GM12878 (cell line): ENCODE results near the gene WEE2. TPM values are rescaled to one million over a fixed set of nuclear protein-coding genes. Genes with fewer than 3 reads are reported as not detected.

ENCODE experiments used
- ATAC-seq: fragments of 200-7000 bp; cut with Tn5 transposase; 3 replicates; pipeline ENCODE4 v1.9.1; 2020; ENCODE audit warnings: mild to moderate bottlenecking, moderate library complexity
- BruUV-seq: library from RNA; stranded (reverse); fragments of 400-500 nt; replicated peaks from 2 replicates; lab custom pipeline; 2021; lab: Mats Ljungman, UMichigan
- CTCF ChIA-PET: fragments of 300-600 bp; sonication (Branson Sonifier 250); formaldehyde crosslinking; extraction: SDS; loops from one replicate; lab custom pipeline; 2021; ENCODE audit warnings: inconsistent platforms; lab: Yijun Ruan, JAX
- POLR2A ChIA-PET: fragments of 350-600 bp; formaldehyde crosslinking; extraction: SDS; loops from one replicate; lab custom pipeline; 2021; ENCODE audit warnings: inconsistent platforms; lab: Charles Lee
- RAD21 ChIA-PET: fragments of 300-600 bp; sonication (Branson Sonifier 250); formaldehyde crosslinking; loops from one replicate; lab custom pipeline; 2023; ENCODE audit warnings: antibody characterized with exemption; ENCODE audit not compliant: unreplicated experiment; lab: Charles Lee
- SMC1A ChIA-PET: fragments of 300-600 bp; sonication (Branson Sonifier 250); formaldehyde crosslinking; loops from one replicate; lab custom pipeline; 2023; ENCODE audit not compliant: unreplicated experiment, uncharacterized antibody; lab: Charles Lee
- DNase-seq: peaks from one replicate; pipeline ENCODE4 v3.0.0-alpha.2; 2011; ENCODE audit warnings: low read depth, low spot score
- FAIRE-seq: peaks from 3 replicates; lab custom pipeline; 2011; peaks lifted over from hg19 to GRCh38; lab: Jason Lieb, UNC
- H2AFZ ChIP-seq: 2 replicates; pipeline ENCODE4 v1.6.0; 2011; ENCODE audit warnings: low read depth, low read length, control low read depth; ENCODE audit not compliant: control insufficient read depth
- H3K27ac ChIP-seq: 2 replicates; pipeline ENCODE4 v1.5.1; 2011; ENCODE audit warnings: control low read depth; ENCODE audit not compliant: control insufficient read depth, insufficient read depth
- H3K27me3 ChIP-seq, 2 experiments: replicated peaks in 1 of 2; 2 replicates each; pipeline versions ENCODE4 v1.6.0 to v1.6.1; 2011; ENCODE audit warnings: low read length in 1 of 2; ENCODE audit not compliant: control insufficient read depth in 2 of 2, insufficient read depth in 2 of 2
- H3K36me3 ChIP-seq, 2 experiments: 2 replicates each; pipeline ENCODE4 v1.5.1; 2011; ENCODE audit warnings: low read length in 1 of 2; ENCODE audit not compliant: control insufficient read depth in 2 of 2, insufficient read depth in 2 of 2
- H3K4me1 ChIP-seq: 2 replicates; pipeline ENCODE4 v1.6.1; 2011; ENCODE audit warnings: mild to moderate bottlenecking, low read length, moderate library complexity, mixed read lengths; ENCODE audit not compliant: control insufficient read depth, insufficient read depth
- H3K4me2 ChIP-seq: 2 replicates; pipeline ENCODE4 v1.6.0; 2011; ENCODE audit warnings: control low read depth; ENCODE audit not compliant: control insufficient read depth, insufficient read depth
- H3K4me3 ChIP-seq: fragments of 200-600 bp; sonication (generic); 2 replicates; pipeline ENCODE4 v1.5.1; 2016
- H3K79me2 ChIP-seq: 2 replicates; pipeline ENCODE4 v1.6.0; 2011; ENCODE audit warnings: low read length; ENCODE audit not compliant: control insufficient read depth, insufficient read depth
- H3K9ac ChIP-seq: 2 replicates; pipeline ENCODE4 v1.8.0; 2011; ENCODE audit warnings: low read length, control low read depth, mixed read lengths; ENCODE audit not compliant: control insufficient read depth, insufficient read depth
- H3K9me3 ChIP-seq: replicated peaks from 3 replicates; pipeline ENCODE4 v1.5.1; 2011; ENCODE audit warnings: mild to moderate bottlenecking, low read length; ENCODE audit not compliant: control insufficient read depth, insufficient read depth
- H4K20me1 ChIP-seq: 2 replicates; pipeline ENCODE4 v1.6.0; 2011; ENCODE audit not compliant: control insufficient read depth, insufficient read depth
- CREB1 ChIP-seq: IDR thresholded peaks from 2 replicates; pipeline ENCODE4 v1.6.1; 2012; ENCODE audit warnings: low read depth, mild to moderate bottlenecking, inconsistent platforms
- CREM ChIP-seq: IDR thresholded peaks from 2 replicates; pipeline ENCODE4 v1.6.1; 2014; ENCODE audit warnings: antibody characterized with exemption, low read depth
- DPF2 ChIP-seq: fragments of 450-650 bp; IDR thresholded peaks from 2 replicates; pipeline ENCODE4 v1.6.1; 2017; ENCODE audit warnings: mild to moderate bottlenecking
- EED ChIP-seq: sonication (generic); IDR thresholded peaks from 2 replicates; pipeline ENCODE4 v1.6.1; 2016; ENCODE audit warnings: antibody characterized with exemption, low read depth
- EZH2 ChIP-seq: IDR thresholded peaks from 2 replicates; pipeline ENCODE4 v1.6.1; 2012; ENCODE audit warnings: low read depth, mild to moderate bottlenecking, control low read depth, inconsistent platforms, low read length, borderline replicate concordance; ENCODE audit not compliant: control insufficient read depth
- FOXM1 ChIP-seq: IDR thresholded peaks from 2 replicates; pipeline ENCODE4 v1.6.1; 2012; ENCODE audit warnings: low read depth, mild to moderate bottlenecking, inconsistent platforms, low read length, moderate library complexity
- HDAC6 ChIP-seq: fragments of 200-600 bp; sonication (generic); IDR thresholded peaks from one replicate; pipeline ENCODE4 v1.8.0; 2017; ENCODE audit warnings: antibody characterized with exemption; ENCODE audit not compliant: unreplicated experiment
- IKZF2 ChIP-seq, 2 experiments: fragments of 450-650 bp; IDR thresholded peaks; 2 replicates each; pipeline ENCODE4 v1.6.1; 2017; ENCODE audit warnings: mild to moderate bottlenecking in 2 of 2, moderate library complexity in 2 of 2
- IRF5 ChIP-seq: fragments of 450-650 bp; IDR thresholded peaks from 2 replicates; pipeline ENCODE4 v1.6.1; 2017; ENCODE audit warnings: borderline replicate concordance
- JUNB ChIP-seq: IDR thresholded peaks from 2 replicates; pipeline ENCODE4 v1.6.1; 2016; ENCODE audit warnings: antibody characterized with exemption, mild to moderate bottlenecking
- MAX ChIP-seq: IDR thresholded peaks from 2 replicates; pipeline ENCODE4 v1.6.1; 2012; ENCODE audit warnings: low read depth, low read length, improper control_type of control experiment
- MEF2A ChIP-seq: IDR thresholded peaks from 2 replicates; pipeline ENCODE4 v1.6.1; 2011; ENCODE audit warnings: low read depth, mild to moderate bottlenecking, low read length, moderate library complexity; ENCODE audit not compliant: insufficient read depth
- MTA2 ChIP-seq: fragments of 450-650 bp; IDR thresholded peaks from 2 replicates; pipeline ENCODE4 v1.6.1; 2016; ENCODE audit warnings: low read depth, mild to moderate bottlenecking, moderate library complexity
- MXI1 ChIP-seq: fragments of 150-350 bp; IDR thresholded peaks from 2 replicates; pipeline ENCODE4 v1.6.1; 2011; ENCODE audit warnings: low read depth, mild to moderate bottlenecking, inconsistent platforms, low read length, improper control_type of control experiment
- MYB ChIP-seq: fragments of 150-350 bp; IDR thresholded peaks from 2 replicates; pipeline ENCODE4 v1.6.1; 2014; ENCODE audit warnings: mild to moderate bottlenecking, low read depth, low read length, borderline replicate concordance
- NFIC ChIP-seq: IDR thresholded peaks from 2 replicates; pipeline ENCODE4 v1.6.1; 2012; ENCODE audit warnings: low read depth, mild to moderate bottlenecking, inconsistent platforms, low read length, moderate library complexity
- REST ChIP-seq: IDR thresholded peaks from 2 replicates; pipeline ENCODE4 v1.6.1; 2012; ENCODE audit warnings: mild to moderate bottlenecking, low read depth, low read length
- RUNX3 ChIP-seq: IDR thresholded peaks from 2 replicates; pipeline ENCODE4 v1.6.1; 2012; ENCODE audit warnings: low read length, inconsistent platforms
- SMARCA5 ChIP-seq: fragments of 450-650 bp; IDR thresholded peaks from 2 replicates; pipeline ENCODE4 v1.6.1; 2017; ENCODE audit warnings: mild to moderate bottlenecking
- SREBF1 ChIP-seq: IDR thresholded peaks from 2 replicates; pipeline ENCODE4 v1.6.1; 2012; ENCODE audit warnings: mild to moderate bottlenecking, low read length
- ZNF384 ChIP-seq: IDR thresholded peaks from 2 replicates; pipeline ENCODE4 v1.6.1; 2012; ENCODE audit warnings: low read depth, mild to moderate bottlenecking, low read length, improper control_type of control experiment, borderline replicate concordance
- ZSCAN29 ChIP-seq: fragments of 450-650 bp; IDR thresholded peaks from 2 replicates; pipeline ENCODE4 v1.6.1; 2017; ENCODE audit warnings: mild to moderate bottlenecking, moderate library complexity
- ZZZ3 ChIP-seq: IDR thresholded peaks from 2 replicates; pipeline ENCODE4 v1.6.1; 2011; ENCODE audit warnings: low read depth; ENCODE audit not compliant: control insufficient read depth, insufficient read length
- in situ Hi-C: fragments of 300-500 bp; cut with MboI; formaldehyde crosslinking; loops from 9 replicates; pipeline ENCODE4 v1.14.3; 2018; ENCODE audit warnings: mixed read lengths
- intact Hi-C: fragments of 100-400 bp; cut with micrococcal nuclease; formaldehyde crosslinking; loops from one replicate; pipeline ENCODE4 v1.14.2; 2022; ENCODE audit not compliant: unreplicated experiment
- polyA plus RNA-seq, 11 experiments: library from polyadenylated mRNA; depleted of rRNA in 4 of 11; unstranded in 6 of 11; stranded (reverse) in 5 of 11; fragments of >200 nt; fragmentation: Nextera tagmentation in 4 of 11; fragmentation: Illumina TruSeq in 1 of 11; extraction: Ambion mirVana in 4 of 11; extraction: Trizol in 1 of 11; gene quantifications; 1 replicate in 1 of 11; 2 replicates in 10 of 11; pipeline versions ENCODE4 v1.2.1 to v1.2.3, GENCODE V29; 2011 to 2016; ENCODE audit warnings: inconsistent platforms in 2 of 11, missing spikeins in 2 of 11, low read depth in 1 of 11
- total RNA-seq, 4 experiments: library from RNA; depleted of rRNA in 3 of 4; stranded (reverse); fragments of >200 nt in 3 of 4; fragmentation: Illumina TruSeq in 1 of 4; extraction: Trizol in 1 of 4; gene quantifications; 2 replicates each; pipeline versions ENCODE4 v1.2.1 to v1.2.3, GENCODE V29; 2013 to 2021

WEE2 gene
- total and polyA plus RNA-seq, 10 of the 15 experiments (the other 5 are each of a cell fraction or from before 2014, with no cell fraction given) = 0.02 to 0.03 (median 0.03) TPM; not detected in 7

DNA sequence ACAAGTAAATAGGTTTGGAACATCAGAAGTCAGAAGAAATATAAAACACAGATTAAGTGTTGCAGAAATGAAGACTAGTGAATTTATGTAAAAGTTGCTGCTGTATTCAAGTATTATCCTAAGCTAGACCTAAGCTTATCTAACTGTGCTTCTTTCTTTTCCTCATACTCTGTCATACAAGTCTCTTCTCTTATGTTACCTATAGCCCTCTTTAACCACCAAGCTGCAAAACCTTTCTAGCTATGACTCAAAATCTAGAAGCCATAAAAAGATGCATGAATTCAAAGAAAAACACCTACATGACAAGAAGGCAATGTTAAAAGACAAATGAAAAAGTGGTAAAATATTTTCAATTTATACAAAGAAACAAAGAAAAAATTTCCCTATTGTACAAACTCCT is 29.1 kb upstream of the WEE2 start:
- peak; percentile 52 for FAIRE-seq
- POLR2A ChIA-PET = interaction anchor here (1.3 kb wide), 1 partner anchor 16 kb away, joined by 8 read pairs; no protein-coding TSS in a partner anchor
- H3K79me2 ChIP-seq = no peaks in the 10 kb centered on the region
- BruUV-seq = no TSS peak
- RAD21 ChIA-PET = interaction anchor here (0.8 to 0.9 kb wide), 2 partner anchors 29 to 59 kb away, joined by 3 to 5 read pairs; partner anchors contain the start of gene SSBP1
- H3K27me3 ChIP-seq = no peaks in the 10 kb centered on the region
- H3K27ac ChIP-seq = no peak overlapping the region
- no peaks in the 10 kb centered on the region for H4K20me1 ChIP-seq
- no peak overlapping the region for H3K4me3 ChIP-seq
- DNase-seq = no peak
- ATAC-seq = peak; percentile 55
- no peak overlapping the region for H3K4me2 ChIP-seq
- H3K4me1 ChIP-seq = no peaks in the 10 kb centered on the region
- intact Hi-C loops = no loop called here
- no peak overlapping the region for H2AFZ ChIP-seq
- no peak overlapping the region for H3K9ac ChIP-seq
- no peaks in the 10 kb centered on the region for H3K9me3 ChIP-seq
- H3K36me3 ChIP-seq = peaks cover 1 to 20% of the 10 kb centered on the region in 2 experiments
- SMC1A ChIA-PET = interaction anchor here (0.7 to 1.2 kb wide), 3 partner anchors 10 to 564 kb away, joined by 3 read pairs; no protein-coding TSS in a partner anchor
- in situ Hi-C loops = no loop called here
- CTCF ChIA-PET = interaction anchor here (1.1 to 1.5 kb wide), 3 partner anchors 20 to 25 kb away, joined by 3 to 4 read pairs (median 4); no protein-coding TSS in a partner anchor
- TF ChIP-seq ZSCAN29 (no peak), MEF2A (0 out of 2 replicates have a peak, but pooled peaks have one; percentile 21), EED (no peak), MXI1 (no peak), NFIC (peak; percentile 37; the same call in 1 of the 2 replicates), ZZZ3 (no peak), EZH2 (no peak), IRF5 (no peak), FOXM1 (peak; percentile 37; the same call in 1 of the 2 replicates), ZNF384 (no peak), JUNB (peak; percentile 74), MTA2 (no peak), CREM (0 out of 2 replicates have a peak, but pooled peaks have one; percentile 29), RUNX3 (peak; percentile 82), REST (no peak), SREBF1 (no peak), IKZF2 (IDR thresholded peaks at IDR 0.05) (no peak), MAX (no peak), SMARCA5 (no peak), MYB (no peak), CREB1 (peak; percentile 30; the same call in 1 of the 2 replicates), HDAC6 (no peak), DPF2 (no peak)
